NT2/D1 (cell line): ENCODE data around the gene FAM13A.
A peak's percentile ranks its signal among the peaks of the same experiment; 100 is the strongest.

Experiments used
- DNase-seq: peaks from one replicate; pipeline ENCODE4 v3.0.0-alpha.2; 2011; ENCODE audit warnings: low read depth, low spot score
- H3K27me3 ChIP-seq: 2 replicates; pipeline ENCODE4 v1.6.0; 2011; ENCODE audit warnings: mild to moderate bottlenecking; ENCODE audit not compliant: insufficient read length, insufficient read depth
- H3K36me3 ChIP-seq: 2 replicates; pipeline ENCODE4 v1.6.1; 2011; ENCODE audit warnings: mild to moderate bottlenecking, low read length, mixed read lengths; ENCODE audit not compliant: insufficient read depth, insufficient read length
- H3K4me1 ChIP-seq: 2 replicates; pipeline ENCODE4 v1.5.1; 2011; ENCODE audit not compliant: insufficient read depth, insufficient read length
- H3K4me3 ChIP-seq: 2 replicates; pipeline ENCODE4 v1.5.1; 2011; ENCODE audit warnings: low read depth; ENCODE audit not compliant: insufficient read length
- H3K9ac ChIP-seq: 2 replicates; pipeline ENCODE4 v1.6.0; 2011; ENCODE audit warnings: low read depth; ENCODE audit not compliant: insufficient read length
- H3K9me3 ChIP-seq: 2 replicates; pipeline ENCODE4 v1.5.1; 2011; ENCODE audit warnings: mild to moderate bottlenecking, low read length; ENCODE audit not compliant: insufficient read depth
- SUZ12 ChIP-seq: IDR thresholded peaks from 2 replicates; pipeline ENCODE4 v1.6.1; 2011; ENCODE audit not compliant: insufficient read length, insufficient read depth; ENCODE audit errors: extremely low read depth
- YY1 ChIP-seq: IDR thresholded peaks from 2 replicates; pipeline ENCODE4 v1.6.1; 2011; ENCODE audit not compliant: insufficient read length, insufficient read depth
- ZNF274 ChIP-seq: IDR thresholded peaks from 2 replicates; pipeline ENCODE4 v1.6.1; 2011; ENCODE audit warnings: mild to moderate bottlenecking, low read depth, low read length

FAM13A gene

GRCh38 chr4:88969746-88970145, 87.2 kb downstream of the FAM13A start:
- Histone ChIP-seq H3K9me3 (no peaks in the 10 kb centered on the region), H3K9ac (no peak overlapping the region), H3K4me3 (no peak overlapping the region), H3K36me3 (no peaks in the 10 kb centered on the region), H3K4me1 (no peaks in the 10 kb centered on the region), H3K27me3 (no peaks in the 10 kb centered on the region)
- DNase-seq = no peak
- TF ChIP-seq YY1 = no peak
- TF ChIP-seq ZNF274 = no peak
- no peak for TF ChIP-seq SUZ12

DNA sequence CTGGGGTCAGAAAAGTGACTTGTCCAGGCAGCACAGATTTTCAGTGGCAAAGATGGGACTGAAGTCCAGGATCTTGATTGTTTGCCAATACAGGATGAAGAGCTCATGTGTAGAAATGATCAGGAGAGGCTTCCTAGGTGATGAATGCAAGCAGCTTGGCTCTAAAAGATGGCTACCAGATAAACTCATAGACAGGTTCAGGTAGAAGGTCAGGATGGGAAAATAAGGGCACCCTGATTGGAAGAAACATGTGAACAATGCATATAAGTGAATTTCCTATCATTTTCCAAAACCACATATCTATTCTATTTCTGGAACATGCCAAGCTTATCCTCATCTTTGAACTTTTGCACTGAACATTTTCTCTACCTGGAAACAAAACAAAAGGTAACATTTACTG, 87.7 kb downstream of the FAM13A start:
- no peaks in the 10 kb centered on the region for H3K9me3 ChIP-seq
- no peaks in the 10 kb centered on the region for H3K27me3 ChIP-seq
- no peaks in the 10 kb centered on the region for H3K36me3 ChIP-seq
- H3K9ac ChIP-seq = no peak overlapping the region
- no peak for DNase-seq
- no peaks in the 10 kb centered on the region for H3K4me1 ChIP-seq
- TF ChIP-seq YY1 = no peak
- no peak for TF ChIP-seq ZNF274
- no peak for TF ChIP-seq SUZ12
- no peak overlapping the region for H3K4me3 ChIP-seq

DNA sequence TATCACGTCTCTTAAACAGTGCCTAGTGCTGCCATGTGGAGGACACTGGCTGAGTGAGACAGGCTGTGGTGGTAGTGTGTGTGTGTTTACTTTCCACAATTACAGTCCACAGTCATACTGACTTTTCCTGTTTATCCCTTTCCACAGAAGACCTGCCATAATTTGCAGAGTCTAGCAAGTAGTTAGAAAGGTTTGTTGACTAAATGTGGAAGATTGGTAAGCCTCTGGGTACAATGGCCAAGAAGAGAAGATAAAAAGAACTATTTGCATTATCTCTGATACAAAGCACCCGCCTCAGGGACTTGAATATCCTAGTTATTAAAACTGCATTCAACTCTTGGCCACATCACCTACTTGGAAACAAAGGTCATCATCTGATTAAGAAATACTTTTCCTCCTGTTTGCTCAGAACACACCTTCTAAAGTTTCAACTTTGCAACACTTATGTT, 89.1 kb downstream of the FAM13A start:
- no peak for TF ChIP-seq SUZ12
- TF ChIP-seq ZNF274 = no peak
- no peak for TF ChIP-seq YY1

DNA sequence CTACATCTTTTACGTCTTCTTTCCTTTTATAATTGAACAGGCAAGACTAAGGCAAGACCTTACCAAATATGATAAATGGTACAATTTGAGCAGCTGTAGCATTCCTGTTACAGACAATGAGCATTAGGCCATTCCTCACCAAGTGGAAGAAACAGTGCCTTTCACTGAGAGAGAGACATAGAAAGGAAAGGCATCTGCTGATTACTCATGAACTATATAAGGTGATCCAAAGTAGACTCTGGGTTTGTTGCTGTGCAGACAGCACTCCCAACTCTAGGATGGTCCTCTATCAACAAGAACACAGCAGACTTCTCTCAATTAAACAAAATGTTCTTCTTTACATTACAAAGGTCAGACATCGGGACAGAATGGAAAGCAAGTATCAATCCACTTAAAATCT, 91.9 kb downstream of the FAM13A start:
- Histone ChIP-seq H3K4me3 (no peak overlapping the region), H3K27me3 (no peaks in the 10 kb centered on the region), H3K9me3 (peaks cover under 1% of the 10 kb centered on the region; the same call in 1 of the 2 replicates), H3K36me3 (no peaks in the 10 kb centered on the region), H3K4me1 (no peaks in the 10 kb centered on the region), H3K9ac (no peak overlapping the region)
- TF ChIP-seq YY1 (no peak), SUZ12 (no peak), ZNF274 (no peak)
- DNase-seq = no peak

More for the DNA sequence above, 89.1 kb downstream of the FAM13A start:
- no peak for DNase-seq
- Histone ChIP-seq H3K4me1 (no peaks in the 10 kb centered on the region), H3K27me3 (no peaks in the 10 kb centered on the region), H3K9ac (no peak overlapping the region), H3K4me3 (no peak overlapping the region), H3K9me3 (no peaks in the 10 kb centered on the region), H3K36me3 (no peaks in the 10 kb centered on the region)

DNA sequence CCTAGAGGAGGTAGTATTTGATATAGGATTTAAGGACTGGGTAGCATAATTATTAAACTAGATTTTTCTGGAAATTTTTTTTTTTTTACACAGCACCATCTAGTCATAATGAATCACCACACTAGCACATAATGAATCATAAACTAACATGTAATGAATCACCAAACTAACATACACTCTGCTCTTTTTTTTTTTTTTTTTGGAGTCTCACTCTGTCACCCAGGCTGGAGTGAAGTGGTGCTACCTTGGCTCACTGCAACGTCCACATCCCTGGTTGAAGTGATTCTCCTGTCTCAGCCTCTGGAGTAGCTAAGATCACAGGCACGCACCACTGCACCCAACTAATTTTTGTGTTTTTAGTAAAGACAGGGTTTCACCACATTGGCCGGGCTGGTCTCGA, 92.5 kb downstream of the FAM13A start:
- no peak for DNase-seq
- Histone ChIP-seq H3K4me1 (no peaks in the 10 kb centered on the region), H3K9ac (no peak overlapping the region), H3K27me3 (no peaks in the 10 kb centered on the region), H3K4me3 (no peak overlapping the region), H3K9me3 (peaks cover 7% of the 10 kb centered on the region; the same call in 1 of the 2 replicates), H3K36me3 (no peaks in the 10 kb centered on the region)
- TF ChIP-seq ZNF274 (no peak), SUZ12 (no peak), YY1 (no peak)

GRCh38 chr4:88963817-88964216, 93.2 kb downstream of the FAM13A start:
- Histone ChIP-seq H3K9ac (no peak overlapping the region), H3K4me3 (no peak overlapping the region), H3K36me3 (no peaks in the 10 kb centered on the region), H3K4me1 (no peaks in the 10 kb centered on the region), H3K27me3 (no peaks in the 10 kb centered on the region), H3K9me3 (peaks cover 13% of the 10 kb centered on the region; the same call in 1 of the 2 replicates)
- DNase-seq = no peak
- TF ChIP-seq YY1 (no peak), ZNF274 (no peak), SUZ12 (no peak)

DNA sequence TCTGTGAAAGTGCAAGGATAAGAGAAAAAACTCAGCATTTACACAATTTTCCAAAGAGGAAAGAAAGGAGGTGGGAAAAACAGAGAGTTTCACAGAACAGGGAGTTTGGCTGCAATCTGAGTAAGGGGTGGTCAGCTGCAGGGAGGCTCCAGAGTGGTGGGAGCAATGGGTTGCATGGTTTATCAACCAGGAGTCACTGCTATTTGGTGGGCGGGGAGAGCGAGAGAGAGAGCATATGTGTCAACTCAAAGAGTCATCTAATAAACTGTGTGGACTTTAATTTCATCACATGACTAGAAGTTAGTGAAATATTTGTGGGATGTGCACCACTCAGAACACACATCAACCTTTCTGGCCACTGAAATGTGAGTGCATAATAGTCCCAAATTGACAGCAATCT, 94.6 kb downstream of the FAM13A start:
- Histone ChIP-seq H3K4me1 (peaks cover 2% of the 10 kb centered on the region), H3K27me3 (no peaks in the 10 kb centered on the region), H3K9ac (no peak overlapping the region), H3K36me3 (no peaks in the 10 kb centered on the region), H3K9me3 (peaks cover 20% of the 10 kb centered on the region; the same call in 1 of the 2 replicates), H3K4me3 (no peak overlapping the region)
- DNase-seq = no peak
- TF ChIP-seq SUZ12 (no peak), YY1 (no peak), ZNF274 (no peak)

- no peak overlapping the region for H3K4me3 ChIP-seq
- peak; percentile 3 for DNase-seq
- H3K4me1 ChIP-seq = peaks cover 2% of the 10 kb centered on the region
- H3K27me3 ChIP-seq = no peaks in the 10 kb centered on the region
- H3K9me3 ChIP-seq = peaks cover 20% of the 10 kb centered on the region; the same call in 1 of the 2 replicates
- no peaks in the 10 kb centered on the region for H3K36me3 ChIP-seq
- TF ChIP-seq ZNF274 = no peak
- no peak for TF ChIP-seq SUZ12
- H3K9ac ChIP-seq = no peak overlapping the region
These were observed 96.4 kb downstream of the FAM13A start for GRCh38 chr4:88960576-88960975.
